WERI-Rb-1 (cell line): ENCODE results near the gene POLA1.

Source experiments
- DNase-seq: peaks from one replicate; pipeline ENCODE4 v3.0.0-alpha.2; 2020
- H3K27ac ChIP-seq: fragments of 250-450 bp; sonication (Bioruptor Pico); 2 replicates; pipeline ENCODE4 v1.5.1; 2020; ENCODE audit warnings: mild to moderate bottlenecking, moderate library complexity
- H3K27me3 ChIP-seq: fragments of 250-450 bp; sonication (Bioruptor Pico); 2 replicates; pipeline ENCODE4 v1.5.1; 2021; ENCODE audit warnings: mild to moderate bottlenecking, low read depth, moderate library complexity; ENCODE audit not compliant: insufficient read depth, severe bottlenecking
- H3K36me3 ChIP-seq: fragments of 250-450 bp; sonication (Bioruptor Pico); 2 replicates; pipeline ENCODE4 v1.5.1; 2020; ENCODE audit warnings: mild to moderate bottlenecking, moderate library complexity
- H3K4me3 ChIP-seq: 2 replicates; pipeline ENCODE4 v1.5.1; 2011; ENCODE audit warnings: low read depth, mild to moderate bottlenecking, control low read depth, low read length
- H3K9me3 ChIP-seq: fragments of 250-450 bp; sonication (Bioruptor Pico); 2 replicates; pipeline ENCODE4 v1.5.1; 2021; ENCODE audit warnings: mild to moderate bottlenecking, moderate library complexity; ENCODE audit not compliant: severe bottlenecking
- TF ChIP-seq, protein P1 (sequence below): IDR thresholded peaks from 2 replicates; pipeline ENCODE4 v1.5.1; 2011; ENCODE audit warnings: low read depth, mild to moderate bottlenecking, control low read depth, inconsistent platforms, low read length

The POLA1 gene

GRCh38 chrX:24763989-24764388 is 70.3 kb downstream of the POLA1 start:
- H3K9me3 ChIP-seq, result no peaks in the 10 kb centered on the region
- H3K4me3 ChIP-seq, result no peak overlapping the region
- no peak for DNase-seq
- peaks cover 13% of the 10 kb centered on the region for H3K36me3 ChIP-seq
- TF ChIP-seq, protein P1, sequence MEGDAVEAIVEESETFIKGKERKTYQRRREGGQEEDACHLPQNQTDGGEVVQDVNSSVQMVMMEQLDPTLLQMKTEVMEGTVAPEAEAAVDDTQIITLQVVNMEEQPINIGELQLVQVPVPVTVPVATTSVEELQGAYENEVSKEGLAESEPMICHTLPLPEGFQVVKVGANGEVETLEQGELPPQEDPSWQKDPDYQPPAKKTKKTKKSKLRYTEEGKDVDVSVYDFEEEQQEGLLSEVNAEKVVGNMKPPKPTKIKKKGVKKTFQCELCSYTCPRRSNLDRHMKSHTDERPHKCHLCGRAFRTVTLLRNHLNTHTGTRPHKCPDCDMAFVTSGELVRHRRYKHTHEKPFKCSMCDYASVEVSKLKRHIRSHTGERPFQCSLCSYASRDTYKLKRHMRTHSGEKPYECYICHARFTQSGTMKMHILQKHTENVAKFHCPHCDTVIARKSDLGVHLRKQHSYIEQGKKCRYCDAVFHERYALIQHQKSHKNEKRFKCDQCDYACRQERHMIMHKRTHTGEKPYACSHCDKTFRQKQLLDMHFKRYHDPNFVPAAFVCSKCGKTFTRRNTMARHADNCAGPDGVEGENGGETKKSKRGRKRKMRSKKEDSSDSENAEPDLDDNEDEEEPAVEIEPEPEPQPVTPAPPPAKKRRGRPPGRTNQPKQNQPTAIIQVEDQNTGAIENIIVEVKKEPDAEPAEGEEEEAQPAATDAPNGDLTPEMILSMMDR, result no peak
- no peaks in the 10 kb centered on the region for H3K27me3 ChIP-seq
- no peak overlapping the region for H3K27ac ChIP-seq

DNA sequence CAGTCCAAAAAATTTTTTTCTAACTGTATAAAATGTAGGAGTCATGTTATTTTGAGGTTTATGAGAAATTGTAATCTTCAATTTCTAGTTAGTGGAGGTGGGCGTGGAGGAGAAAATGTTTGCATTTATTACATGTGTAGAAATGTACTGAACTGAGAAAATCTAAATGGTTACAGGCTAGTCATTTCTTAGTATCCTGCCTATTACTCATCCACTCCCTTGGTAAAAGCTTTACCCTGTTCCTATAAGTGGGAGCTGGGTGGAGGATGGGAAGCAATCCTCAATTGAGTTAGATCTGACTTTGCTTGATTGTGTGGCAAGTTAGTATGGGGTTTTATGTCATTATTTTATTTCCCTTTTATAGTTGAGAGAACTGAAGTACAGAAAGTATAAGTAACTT is 73.8 kb downstream of the POLA1 start:
- Histone ChIP-seq H3K4me3 (no peak overlapping the region), H3K27me3 (no peaks in the 10 kb centered on the region), H3K27ac (no peak overlapping the region), H3K36me3 (peaks cover 9% of the 10 kb centered on the region), H3K9me3 (no peaks in the 10 kb centered on the region)
- no peak for DNase-seq
- TF ChIP-seq, protein P1, result no peak

DNA sequence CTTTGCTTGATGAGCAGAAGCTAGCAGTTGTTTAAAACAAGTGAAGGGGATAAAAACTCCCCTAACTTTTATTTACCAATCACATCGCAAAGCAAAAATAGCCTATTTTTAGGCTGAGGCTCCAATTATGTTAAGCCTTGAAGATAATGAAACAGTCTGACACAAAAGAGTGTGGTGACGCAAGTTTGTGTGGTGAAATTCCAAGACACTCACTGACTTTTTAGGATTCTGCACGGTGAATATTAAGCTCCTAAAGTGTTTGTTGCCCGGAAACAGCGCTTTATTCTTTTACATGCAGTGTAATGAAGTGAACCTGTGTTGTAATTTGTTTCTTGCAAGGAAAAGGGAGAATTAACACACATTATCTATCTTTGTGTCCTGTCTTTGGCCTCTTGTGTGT is 74.8 kb downstream of the POLA1 start:
- H3K27me3 ChIP-seq, result no peaks in the 10 kb centered on the region
- no peaks in the 10 kb centered on the region for H3K9me3 ChIP-seq
- H3K27ac ChIP-seq, result no peak overlapping the region
- no peak overlapping the region for H3K4me3 ChIP-seq
- TF ChIP-seq, protein P1, result no peak
- peaks cover 9% of the 10 kb centered on the region for H3K36me3 ChIP-seq
- no peak for DNase-seq

DNA sequence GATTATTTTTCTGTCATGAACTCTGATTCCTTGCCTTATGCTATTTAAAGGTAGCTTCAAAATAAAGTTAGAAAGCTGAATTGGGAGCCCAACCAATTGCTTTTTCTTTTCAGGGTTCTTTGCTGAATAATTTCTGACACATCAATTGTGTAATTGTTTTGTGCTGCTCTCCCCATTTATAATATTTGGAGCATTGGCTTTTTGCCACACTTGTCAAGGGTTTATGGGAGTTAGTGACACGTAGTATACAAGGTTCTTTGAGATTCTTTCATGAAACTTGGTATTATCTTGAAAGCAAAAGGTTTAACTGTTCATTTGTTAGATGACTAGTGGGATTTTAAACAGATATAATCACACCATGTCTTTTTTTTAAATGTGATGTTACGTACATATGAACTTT is 80.9 kb downstream of the POLA1 start:
- H3K9me3 ChIP-seq, result no peaks in the 10 kb centered on the region
- H3K27me3 ChIP-seq, result no peaks in the 10 kb centered on the region
- no peak for DNase-seq
- no peak overlapping the region for H3K4me3 ChIP-seq
- peaks cover 6% of the 10 kb centered on the region; the same call in 1 of the 2 replicates for H3K36me3 ChIP-seq
- TF ChIP-seq, protein P1, result no peak
- no peak overlapping the region for H3K27ac ChIP-seq

DNA sequence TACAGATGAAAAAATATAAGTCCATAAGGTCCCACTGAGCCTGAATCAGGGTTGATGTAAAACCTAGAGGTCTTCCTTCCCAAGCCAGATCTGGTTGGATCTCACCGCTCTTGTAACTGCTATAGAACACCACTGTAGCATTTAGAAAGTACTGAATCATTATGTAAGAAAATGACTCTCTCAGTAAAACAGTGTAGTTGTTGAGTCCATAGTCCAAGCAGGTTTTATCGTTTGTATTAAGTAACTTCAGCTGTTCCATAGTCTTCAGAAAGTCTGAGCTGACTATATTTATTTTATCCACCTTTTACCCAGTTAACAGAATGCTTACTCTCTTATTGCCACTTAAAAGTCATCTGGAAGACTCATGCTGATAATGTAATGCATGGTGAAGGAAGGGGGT is 82.2 kb downstream of the POLA1 start:
- Histone ChIP-seq H3K36me3 (peaks cover 4% of the 10 kb centered on the region; the same call in 1 of the 2 replicates), H3K4me3 (no peak overlapping the region), H3K27me3 (no peaks in the 10 kb centered on the region), H3K27ac (no peak overlapping the region), H3K9me3 (no peaks in the 10 kb centered on the region)
- DNase-seq, result no peak
- TF ChIP-seq, protein P1, result no peak

DNA sequence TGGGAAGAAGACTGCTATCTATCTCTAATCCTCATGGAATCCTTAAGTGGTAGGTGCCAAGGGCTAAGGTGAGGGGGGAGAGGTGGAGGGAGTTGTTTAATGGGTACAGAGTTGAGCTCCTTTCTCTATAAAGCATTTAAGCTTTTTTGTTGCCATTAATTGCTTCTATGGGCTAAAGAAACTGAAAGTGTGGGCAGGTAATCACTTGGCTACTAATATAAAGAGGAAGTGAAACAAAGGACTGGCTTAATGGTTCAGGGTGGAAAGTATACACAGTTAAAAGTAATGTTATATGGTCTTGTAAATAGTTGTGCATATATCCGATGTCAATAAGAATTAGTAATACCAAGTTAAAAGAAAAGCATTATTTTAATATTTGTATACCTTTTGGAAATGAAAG is 83.9 kb downstream of the POLA1 start:
- TF ChIP-seq, protein P1, result no peak
- no peak for DNase-seq
- Histone ChIP-seq H3K4me3 (no peak overlapping the region), H3K27me3 (no peaks in the 10 kb centered on the region), H3K27ac (no peak overlapping the region), H3K9me3 (no peaks in the 10 kb centered on the region), H3K36me3 (peaks cover 3% of the 10 kb centered on the region; the same call in 1 of the 2 replicates)
